Measurements from ENCODE around the gene GBX2. TPM values are rescaled to one million over a fixed set of nuclear protein-coding genes. Genes with fewer than 3 reads are reported as not detected.

The GBX2 gene
- total and polyA plus RNA-seq, 10 of the 15 experiments (the other 5 are each of a cell fraction or from before 2014, with no cell fraction given), result not detected

GRCh38 chr2:236130349-236130998, 37.7 kb downstream of the GBX2 start:
- Histone ChIP-seq H3K27me3 (replicated peaks in 1 of 2; ENCODE audit: control insufficient read depth in 2 of 2, insufficient read depth in 2 of 2, low read length in 1 of 2) (no peaks in the 10 kb centered on the region), H3K4me2 (ENCODE audit: control insufficient read depth, insufficient read depth) (no peak overlapping the region), H3K9me3 (replicated peaks; ENCODE audit: control insufficient read depth, insufficient read depth, low read length) (no peaks in the 10 kb centered on the region), H3K27ac (ENCODE audit: control insufficient read depth, insufficient read depth) (no peak overlapping the region), H3K9ac (ENCODE audit: control insufficient read depth, insufficient read depth, low read length) (no peak overlapping the region), H3K79me2 (ENCODE audit: control insufficient read depth, insufficient read depth, low read length) (no peaks in the 10 kb centered on the region), H3K4me1 (ENCODE audit: control insufficient read depth, insufficient read depth, low read length) (no peaks in the 10 kb centered on the region; the same call in 1 of the 2 replicates), H2AFZ (ENCODE audit: control insufficient read depth, low read depth, low read length) (no peak overlapping the region), H3K4me3 (no peak overlapping the region), H3K36me3 (ENCODE audit: control insufficient read depth in 2 of 2, insufficient read depth in 2 of 2, low read length in 1 of 2) (no peaks in the 10 kb centered on the region), H4K20me1 (ENCODE audit: control insufficient read depth, insufficient read depth) (no peaks in the 10 kb centered on the region)
- FAIRE-seq (no peak), ATAC-seq (no peak), DNase-seq (ENCODE audit: low read depth, low spot score) (no peak)
- CTCF ChIA-PET, result no interaction called here
- in situ Hi-C loops (cut with MboI) (no loop called here), intact Hi-C loops (cut with micrococcal nuclease; ENCODE audit: unreplicated experiment) (no loop called here)
- no peak for TF ChIP-seq CHD2 (IDR thresholded peaks at IDR 0.05; ENCODE audit: borderline replicate concordance, low read depth, low read length)
- TF ChIP-seq, protein P1, sequence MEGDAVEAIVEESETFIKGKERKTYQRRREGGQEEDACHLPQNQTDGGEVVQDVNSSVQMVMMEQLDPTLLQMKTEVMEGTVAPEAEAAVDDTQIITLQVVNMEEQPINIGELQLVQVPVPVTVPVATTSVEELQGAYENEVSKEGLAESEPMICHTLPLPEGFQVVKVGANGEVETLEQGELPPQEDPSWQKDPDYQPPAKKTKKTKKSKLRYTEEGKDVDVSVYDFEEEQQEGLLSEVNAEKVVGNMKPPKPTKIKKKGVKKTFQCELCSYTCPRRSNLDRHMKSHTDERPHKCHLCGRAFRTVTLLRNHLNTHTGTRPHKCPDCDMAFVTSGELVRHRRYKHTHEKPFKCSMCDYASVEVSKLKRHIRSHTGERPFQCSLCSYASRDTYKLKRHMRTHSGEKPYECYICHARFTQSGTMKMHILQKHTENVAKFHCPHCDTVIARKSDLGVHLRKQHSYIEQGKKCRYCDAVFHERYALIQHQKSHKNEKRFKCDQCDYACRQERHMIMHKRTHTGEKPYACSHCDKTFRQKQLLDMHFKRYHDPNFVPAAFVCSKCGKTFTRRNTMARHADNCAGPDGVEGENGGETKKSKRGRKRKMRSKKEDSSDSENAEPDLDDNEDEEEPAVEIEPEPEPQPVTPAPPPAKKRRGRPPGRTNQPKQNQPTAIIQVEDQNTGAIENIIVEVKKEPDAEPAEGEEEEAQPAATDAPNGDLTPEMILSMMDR (IDR thresholded peaks at IDR 0.05 in 2 of 3, conservative IDR thresholded peaks at IDR 0.05 in 1 of 3; ENCODE audit: control insufficient read depth in 2 of 3, extremely low read depth in 1 of 3, insufficient read depth in 1 of 3, low read depth in 3 of 3, low read length in 3 of 3), result no peak
- no peak for TF ChIP-seq NRF1 (conservative IDR thresholded peaks at IDR 0.05; ENCODE audit: low read depth, low read length)
- TF ChIP-seq, protein P2, sequence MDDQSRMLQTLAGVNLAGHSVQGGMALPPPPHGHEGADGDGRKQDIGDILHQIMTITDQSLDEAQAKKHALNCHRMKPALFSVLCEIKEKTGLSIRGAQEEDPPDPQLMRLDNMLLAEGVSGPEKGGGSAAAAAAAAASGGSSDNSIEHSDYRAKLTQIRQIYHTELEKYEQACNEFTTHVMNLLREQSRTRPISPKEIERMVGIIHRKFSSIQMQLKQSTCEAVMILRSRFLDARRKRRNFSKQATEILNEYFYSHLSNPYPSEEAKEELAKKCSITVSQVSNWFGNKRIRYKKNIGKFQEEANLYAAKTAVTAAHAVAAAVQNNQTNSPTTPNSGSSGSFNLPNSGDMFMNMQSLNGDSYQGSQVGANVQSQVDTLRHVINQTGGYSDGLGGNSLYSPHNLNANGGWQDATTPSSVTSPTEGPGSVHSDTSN (IDR thresholded peaks at IDR 0.05; ENCODE audit: insufficient replicate concordance, low read depth, low read length), result no peak
- TF ChIP-seq NKRF (conservative IDR thresholded peaks at IDR 0.05), result no peak
- POLR2A ChIA-PET, result no interaction called here
- 38% methylated on average over 6 of the region's 6 CpGs for WGBS (ENCODE audit: insufficient coverage, insufficient replicate concordance, low lambda C conversion rate, missing lambda C conversion rate)
- BruUV-seq (replicated peaks), result no TSS peak
- SMC1A ChIA-PET (ENCODE audit: uncharacterized antibody, unreplicated experiment), result no interaction called here
- RAD21 ChIA-PET (ENCODE audit: unreplicated experiment), result no interaction called here

Data from GM12878 (cell line).